GM19324 (cell line): ENCODE data around the gene MTG1.
"Not testable (repeated sequence)": the region's sequence is repeated elsewhere in the genome, so short reads cannot be mapped to it uniquely, and the experiment has no call there.

Experiments used
- ATAC-seq: cut with Tn5 transposase; IDR thresholded peaks from one replicate; pipeline ENCODE4 v1.9.1; 2021; ENCODE audit warnings: mild to moderate bottlenecking, moderate library complexity; ENCODE audit not compliant: unreplicated experiment, low FRiP score

The MTG1 gene

DNA sequence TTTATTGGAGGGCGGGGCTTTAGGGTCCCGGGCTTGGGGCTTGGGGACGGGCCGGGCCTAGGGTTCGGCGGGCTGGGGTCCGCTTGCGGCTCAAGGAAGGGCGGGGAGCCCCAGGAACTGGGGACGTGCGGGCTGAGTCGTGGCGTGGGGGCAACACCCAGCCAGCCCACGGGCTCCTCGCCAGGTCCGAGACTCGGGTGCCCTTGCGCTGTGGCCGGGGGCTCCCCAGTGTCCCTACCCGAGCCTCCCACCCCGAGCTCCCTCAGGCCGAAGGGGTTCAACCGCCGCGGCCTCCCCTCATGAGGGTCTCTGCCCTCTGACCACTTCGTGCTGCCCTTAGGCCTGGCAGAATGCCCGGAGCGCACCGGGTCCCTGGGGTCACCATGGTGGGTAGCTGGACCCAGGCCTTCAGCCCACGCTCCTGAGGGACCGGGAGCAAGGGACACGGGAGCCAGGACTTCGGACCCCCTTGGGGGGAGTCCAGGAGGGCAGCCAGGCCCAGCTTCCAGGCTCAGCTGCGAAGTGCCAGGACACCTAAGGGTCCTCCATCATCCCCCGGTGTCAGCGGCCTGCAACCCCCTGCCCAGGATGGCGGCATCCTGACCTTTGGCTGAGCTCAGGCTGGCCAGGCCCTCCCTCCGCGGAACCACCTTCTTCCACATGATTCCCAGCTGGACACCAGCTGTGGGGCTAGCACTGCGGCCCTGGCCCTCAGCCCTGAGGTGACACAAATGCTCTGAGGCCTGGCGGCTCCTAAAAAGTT lies 35.6 kb upstream of the MTG1 start:
- ATAC-seq: no peak

DNA sequence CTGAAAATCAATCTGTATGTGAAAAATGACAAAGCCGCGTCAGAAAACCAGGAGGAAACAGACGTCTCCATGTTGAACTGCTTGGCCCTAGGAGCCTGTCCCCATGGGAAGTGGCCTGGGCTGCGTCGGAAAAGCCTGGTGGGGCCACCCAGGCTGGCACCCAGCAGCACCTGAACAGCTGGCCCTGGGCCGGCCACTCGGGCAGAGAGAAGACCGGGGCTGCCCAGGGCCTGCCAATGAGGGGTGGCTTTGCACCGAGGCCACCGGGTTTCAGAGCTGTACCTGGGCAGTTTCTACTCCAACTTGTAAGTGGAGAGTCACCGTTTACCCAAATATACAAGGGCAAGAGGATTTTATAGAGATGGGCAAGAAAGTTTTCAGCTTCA lies 35.0 kb upstream of the MTG1 start:
- no peak for ATAC-seq

DNA sequence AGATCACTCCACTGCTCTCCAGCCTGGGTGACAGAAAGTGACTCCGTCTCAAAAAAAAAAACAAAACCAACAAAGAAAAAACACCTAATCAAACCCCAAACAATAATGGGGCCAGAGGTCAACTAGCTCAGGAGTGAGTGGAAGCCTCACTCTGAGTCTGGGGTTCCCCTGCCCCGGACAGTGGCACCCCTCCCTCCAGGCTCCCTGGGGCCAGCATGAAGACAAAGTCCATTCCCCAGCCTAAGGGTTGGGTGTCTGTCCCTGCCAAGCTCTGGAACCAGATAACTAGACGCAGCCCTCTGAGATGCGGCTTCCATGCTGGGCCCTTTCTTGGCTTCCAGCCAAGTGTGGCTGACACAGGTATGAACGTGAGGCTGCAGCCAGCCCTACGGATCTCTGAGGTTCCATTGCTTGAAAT lies 34.4 kb upstream of the MTG1 start:
- ATAC-seq: no peak

DNA sequence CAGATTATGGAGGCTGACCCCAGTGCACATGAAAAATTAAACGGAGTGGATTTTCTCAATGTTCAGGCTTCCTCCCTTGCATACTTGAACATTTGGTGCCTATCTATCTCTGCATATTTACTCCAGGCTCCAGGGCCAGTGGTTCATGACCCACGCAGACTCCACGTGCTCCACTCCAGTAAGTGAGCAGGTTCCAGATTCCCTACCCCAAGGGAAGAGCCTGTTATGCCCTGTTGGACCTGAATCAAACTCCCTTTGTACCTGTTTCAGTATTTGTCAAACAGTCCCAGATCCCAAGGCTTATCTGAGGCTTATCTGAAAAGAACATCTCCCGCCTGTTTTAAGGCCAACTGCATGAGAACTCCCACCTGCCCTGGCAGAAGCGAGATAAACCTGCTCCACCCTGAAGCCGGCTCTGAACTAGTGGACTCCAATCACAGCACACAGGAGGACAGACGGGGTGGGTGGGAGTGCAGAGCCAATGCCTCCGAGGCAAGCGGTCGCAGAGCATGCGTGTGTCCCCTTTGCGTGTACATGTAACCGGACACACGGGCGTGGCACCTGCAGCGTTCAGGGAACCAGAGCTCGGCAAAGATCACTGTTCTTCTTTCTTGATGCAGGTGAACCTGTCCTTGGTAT lies 33.9 kb upstream of the MTG1 start:
- no peak for ATAC-seq

DNA sequence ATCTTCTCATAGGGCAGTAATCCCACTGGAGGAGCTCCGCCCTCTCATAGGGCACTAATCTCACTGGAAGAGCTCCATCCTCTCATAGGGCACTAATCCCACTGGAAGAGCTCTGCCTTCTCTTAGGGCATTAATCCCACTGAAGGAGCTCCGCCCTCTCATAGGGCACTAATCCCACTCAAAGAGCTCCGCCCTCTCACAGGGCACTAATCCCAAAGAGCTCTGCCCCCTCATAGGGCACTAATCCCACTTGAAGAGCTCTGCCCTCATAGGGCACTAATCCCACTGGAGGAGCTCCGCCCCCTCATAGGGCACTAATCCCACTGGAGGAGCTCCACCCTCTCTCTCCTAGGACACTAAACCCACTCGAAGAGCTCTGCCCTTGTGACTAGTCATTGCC lies 32.7 kb upstream of the MTG1 start:
- ATAC-seq: no peak

DNA sequence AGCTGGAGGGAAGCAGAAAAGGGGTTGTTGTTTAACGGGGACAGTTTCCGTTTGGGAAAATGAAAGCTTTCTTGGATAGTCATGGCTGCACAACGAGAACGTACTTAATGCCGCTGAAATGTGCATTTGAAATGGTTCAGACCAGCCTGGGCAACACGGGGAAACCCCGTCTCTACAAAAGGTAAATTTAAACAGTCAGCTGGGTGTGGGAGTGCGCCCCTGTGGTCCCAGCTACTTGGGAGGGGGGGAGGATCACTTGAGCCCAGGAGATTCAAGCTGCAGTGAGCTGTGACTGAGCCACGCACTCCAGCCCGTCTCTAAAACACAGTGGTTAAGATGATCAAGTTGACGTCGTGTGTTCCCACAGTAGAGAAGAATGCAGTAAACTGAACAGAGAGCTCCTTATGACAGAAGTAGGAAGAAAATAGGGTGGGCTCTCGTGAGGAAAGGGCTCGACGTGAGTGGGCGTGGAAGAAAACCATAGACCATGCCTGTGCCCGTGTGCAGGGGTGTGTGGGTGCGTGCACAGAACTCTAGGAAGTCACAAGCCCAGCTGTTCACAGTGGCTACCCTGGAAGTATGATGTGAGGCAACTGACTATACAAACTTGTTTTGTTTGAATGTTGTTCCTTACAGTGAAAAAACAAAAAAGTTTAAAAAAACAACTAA lies 32.0 kb upstream of the MTG1 start:
- no peak for ATAC-seq

DNA sequence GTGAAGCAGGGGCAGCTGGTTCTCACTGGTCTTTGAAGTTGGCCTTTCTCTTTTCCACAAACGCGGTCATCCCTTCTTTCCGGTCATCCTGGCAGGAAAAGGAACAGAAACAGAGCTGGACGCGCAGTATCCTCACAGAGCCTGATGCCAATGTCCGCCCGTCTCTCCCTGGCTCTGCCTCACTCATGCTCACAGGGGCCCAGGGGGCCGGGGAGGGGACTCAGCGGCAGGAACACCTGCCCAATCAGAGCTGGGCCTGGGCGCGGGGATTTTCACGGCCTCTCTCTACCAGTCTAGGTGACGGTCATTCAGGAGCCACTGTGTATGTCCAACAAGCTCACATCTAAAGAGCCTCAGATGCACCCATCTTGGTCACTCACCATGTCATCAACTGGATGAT lies 31.1 kb upstream of the MTG1 start:
- no peak for ATAC-seq

DNA sequence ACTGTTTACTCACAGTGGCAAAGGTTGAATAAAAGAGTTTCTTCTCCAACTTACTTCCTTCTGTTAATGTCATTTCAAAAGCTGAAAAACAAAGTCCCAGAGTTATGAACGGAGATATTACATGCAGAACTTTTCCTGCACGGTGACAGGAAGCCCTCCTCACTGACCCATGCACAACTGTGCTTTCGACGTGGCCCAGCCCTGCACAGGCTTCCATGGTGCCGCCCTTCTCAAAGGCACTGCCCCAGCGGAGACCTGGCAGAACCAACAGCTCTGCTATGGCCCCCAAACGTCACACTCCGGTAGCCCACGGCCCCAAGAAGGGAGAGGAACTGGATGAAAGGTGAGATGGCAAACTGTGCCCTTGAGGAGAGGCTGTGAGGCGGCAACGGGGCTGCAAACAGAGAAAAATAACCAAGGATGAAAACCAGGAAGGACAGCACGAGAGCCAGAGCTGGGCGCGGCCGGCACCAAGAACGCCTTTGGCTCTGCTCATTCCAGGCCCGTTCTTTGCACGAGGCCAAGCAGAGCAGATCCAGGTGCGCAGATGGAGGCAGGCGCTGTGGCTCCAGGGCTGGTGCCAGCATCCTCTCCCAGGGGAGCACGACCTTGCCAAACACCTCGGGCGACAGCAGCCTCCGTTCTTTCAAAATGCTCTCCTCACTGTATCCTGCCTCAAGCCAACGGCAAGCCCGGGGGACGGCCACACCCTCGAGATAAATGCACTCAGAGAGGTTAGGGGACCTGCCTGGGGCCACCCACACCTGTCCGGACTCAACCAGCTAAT lies 29.1 kb upstream of the MTG1 start:
- no peak for ATAC-seq

DNA sequence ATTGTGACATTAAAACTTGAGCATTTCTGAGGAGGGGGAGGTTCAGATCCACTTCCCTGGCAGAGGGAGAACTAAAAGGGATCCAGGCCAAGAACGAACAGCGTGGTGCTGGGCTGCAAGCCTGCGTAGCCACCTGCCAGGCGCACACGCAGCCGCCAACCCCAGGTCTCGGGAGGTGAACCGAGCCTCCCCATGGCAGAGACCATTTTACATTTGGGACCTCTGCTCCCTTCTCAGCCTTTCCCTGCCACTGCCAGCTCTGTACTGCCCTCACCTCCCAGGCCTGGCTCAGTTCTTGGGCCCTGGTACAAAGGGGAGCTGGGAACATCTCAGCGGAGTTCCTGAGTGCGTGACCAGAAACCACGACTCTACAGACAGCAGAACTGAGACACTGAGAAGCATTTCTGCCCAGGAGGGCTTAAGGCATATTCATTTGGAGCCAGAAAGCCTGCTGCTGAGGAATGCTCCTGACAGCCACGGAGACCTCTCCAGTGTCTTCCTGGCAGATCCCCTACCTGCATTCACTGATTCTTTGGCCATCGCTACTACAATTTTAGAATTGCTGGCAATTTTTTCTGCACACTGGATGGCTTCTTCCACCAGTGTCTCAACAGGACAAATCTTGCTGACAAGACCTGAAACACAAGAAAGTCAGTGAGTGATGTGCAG lies 28.4 kb upstream of the MTG1 start:
- ATAC-seq: no peak

DNA sequence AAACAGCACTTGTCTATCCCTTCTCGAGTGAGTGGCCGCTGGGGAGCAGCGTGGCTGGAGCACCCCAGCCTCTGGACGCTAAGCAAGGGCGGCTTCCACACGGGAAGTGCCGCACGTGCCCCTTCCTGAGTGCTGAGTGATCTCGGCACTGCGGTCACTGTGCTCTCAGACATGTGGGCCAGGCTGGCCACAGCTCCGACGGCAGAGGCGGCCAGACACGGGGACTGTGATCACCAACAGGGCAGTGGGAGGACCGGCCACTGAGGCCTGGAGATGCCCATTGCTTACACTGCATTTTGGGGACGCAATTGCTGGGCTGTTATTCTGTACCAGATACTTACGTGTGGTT lies 27.9 kb upstream of the MTG1 start:
- ATAC-seq: no peak

DNA sequence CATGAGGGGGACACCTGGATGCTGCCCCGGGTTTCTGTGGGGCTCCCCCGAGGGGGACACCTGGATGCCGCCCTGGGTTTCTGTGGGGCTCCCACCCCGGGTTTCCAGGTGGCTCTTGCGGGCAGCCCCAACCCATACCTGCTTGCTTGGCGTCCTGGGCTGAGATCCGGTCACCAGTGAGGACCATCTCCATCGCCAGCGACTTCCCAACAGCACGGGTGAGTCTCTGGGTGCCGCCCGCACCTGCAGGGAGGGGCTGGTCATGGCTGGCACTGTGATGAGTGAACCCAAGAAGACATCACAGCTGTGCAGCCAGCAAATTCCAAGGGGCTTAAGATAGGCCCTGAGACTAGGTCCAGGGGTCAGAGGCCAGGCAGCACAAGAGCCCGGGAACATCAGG lies 27.2 kb upstream of the MTG1 start:
- no peak for ATAC-seq

DNA sequence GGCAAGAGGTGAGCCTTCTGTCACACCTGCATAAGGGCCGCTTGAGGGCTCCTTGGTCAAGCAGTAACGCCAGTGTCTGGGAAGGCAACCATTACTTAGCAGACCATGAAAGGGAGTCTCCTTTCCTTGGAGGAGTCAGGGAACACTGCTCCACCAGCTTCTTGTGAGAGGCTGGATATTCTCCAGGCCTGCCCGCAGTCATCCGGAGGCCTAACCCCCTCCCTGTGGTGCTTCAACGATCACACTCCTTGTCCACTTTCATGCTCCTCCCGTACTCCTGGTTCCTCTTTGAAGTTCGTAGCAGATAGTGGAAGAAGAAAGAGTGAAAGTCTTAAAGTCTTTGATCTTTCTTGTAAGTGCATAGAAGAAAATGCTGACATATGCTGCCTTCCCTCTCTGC lies 26.5 kb upstream of the MTG1 start:
- not testable (repeated sequence) for ATAC-seq

DNA sequence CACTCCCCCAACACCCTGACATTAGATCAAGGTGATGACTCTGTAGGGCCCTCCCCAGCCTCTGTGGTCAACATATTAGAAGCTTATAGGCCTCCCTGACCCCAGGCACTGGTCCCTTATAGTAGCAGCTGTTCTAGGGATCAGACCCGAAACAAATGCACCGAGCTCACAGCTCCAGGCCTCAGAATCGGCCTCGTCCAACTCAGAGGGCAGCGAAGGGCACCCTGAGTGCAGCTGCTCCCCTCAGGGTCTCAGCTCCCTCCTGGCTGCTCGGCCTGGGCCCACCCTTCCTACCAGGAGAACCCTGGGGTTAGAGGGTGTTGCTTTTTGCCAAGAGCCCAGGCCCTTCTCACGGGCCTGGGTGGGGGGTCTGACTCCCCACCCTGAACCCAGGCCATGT lies 25.8 kb upstream of the MTG1 start:
- ATAC-seq: no peak

DNA sequence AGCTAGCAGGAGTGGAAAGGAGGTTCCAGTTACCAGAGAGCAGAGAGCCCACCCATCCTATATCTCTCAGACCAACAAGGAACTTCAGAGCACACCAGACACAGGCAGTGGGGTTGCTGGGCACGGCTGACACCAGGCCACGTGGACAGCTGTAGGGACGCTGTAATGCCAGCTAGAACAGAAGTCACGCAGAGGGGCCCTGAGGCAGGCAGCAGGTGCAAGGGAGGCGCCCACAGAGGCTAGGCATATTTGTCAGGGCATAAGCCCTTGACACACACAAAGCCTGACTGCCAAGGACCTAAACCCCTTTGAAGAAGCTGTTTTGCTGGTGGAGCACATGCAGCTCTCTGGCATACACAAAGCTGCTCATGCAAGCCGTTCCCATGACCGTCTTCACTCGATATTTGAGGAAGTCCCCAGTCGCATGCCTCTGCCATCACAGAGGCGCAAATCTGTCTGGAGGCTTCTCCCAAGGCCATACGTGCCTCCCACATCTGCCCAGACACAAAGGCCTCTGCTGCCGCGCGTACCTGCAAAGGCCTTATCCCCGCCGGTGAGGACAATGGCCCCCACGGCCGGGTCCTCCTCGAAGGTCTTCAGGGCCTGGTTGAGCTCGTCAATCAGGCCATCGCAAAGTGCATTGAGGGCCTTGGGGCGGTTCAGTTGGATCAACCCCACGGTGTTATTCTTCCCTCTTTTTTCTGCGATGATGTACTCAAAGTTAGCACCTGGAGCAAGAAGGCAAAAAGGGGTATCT lies 23.7 kb upstream of the MTG1 start:
- ATAC-seq: no peak

DNA sequence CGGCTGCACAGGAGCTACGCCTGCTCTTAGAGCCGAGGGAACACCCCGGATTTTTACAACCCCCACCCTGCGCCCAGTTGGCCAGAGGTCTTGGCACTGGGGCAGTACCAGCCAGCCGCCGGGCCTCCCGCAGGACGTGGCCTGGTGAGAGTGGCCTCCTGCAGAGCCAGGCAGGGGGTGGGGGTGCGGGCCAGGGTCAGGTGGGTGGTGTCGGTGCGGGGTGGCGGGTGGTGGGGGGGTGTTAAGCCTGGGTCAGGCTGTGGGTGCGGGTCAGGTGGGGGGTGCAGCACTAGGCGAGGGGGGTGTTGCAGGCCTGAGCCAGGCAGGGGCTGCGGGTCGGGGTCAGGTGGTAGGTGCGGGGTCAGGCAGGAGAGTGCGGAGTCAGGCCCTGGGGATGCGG lies 21.4 kb upstream of the MTG1 start:
- no peak for ATAC-seq

DNA sequence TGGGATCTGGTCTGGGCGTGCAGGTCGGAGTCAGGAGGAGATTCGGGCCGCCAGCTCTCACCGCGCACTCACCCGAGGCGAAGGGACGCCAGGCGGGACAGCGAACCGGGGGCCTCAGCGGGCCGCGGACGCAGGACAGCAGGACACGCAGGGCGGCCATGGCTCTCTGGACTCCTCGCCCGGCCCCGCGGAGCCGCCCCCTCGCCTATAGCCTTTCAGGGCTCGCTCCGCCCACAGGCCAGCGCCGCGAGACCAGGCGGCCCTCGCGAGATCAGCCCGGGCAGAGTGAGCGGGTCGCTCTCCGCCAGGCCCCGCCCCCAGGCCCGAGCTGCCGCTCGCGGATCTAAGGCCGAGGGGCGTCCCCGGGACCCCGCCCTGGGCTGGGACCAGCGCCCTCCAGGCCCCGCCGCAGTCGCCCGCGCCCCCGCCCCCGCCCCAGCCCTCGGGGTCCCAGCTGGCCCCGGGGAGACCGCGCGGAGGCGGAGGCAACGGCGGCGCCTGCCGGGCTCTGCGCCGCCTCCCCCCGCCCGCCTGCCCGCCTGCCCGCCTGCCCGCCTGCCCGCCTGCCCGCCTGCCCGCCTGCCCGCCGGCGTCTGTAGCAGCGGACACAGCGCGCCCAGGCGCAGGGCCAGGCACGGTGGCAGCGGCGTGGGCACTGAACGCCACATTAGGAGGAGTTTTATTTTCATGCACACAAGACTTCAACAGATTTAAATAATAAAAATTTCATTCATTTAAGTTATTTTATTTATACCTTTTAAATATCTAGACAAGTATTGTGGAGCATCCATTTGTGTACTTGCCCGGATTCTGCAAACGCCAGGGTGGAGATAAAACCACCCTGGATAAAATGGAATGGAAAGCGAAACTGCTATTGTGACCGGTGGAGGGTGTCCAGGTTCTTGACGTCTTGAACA lies 20.5 kb upstream of the MTG1 start, which contains the start of gene ECHS1:
Gene ECHS1 (minus strand): TSS at position 181 of the 917 bp plus-strand sequence. CDS start 21 bp downstream, at position 160.
- peak; percentile 95 for ATAC-seq

DNA sequence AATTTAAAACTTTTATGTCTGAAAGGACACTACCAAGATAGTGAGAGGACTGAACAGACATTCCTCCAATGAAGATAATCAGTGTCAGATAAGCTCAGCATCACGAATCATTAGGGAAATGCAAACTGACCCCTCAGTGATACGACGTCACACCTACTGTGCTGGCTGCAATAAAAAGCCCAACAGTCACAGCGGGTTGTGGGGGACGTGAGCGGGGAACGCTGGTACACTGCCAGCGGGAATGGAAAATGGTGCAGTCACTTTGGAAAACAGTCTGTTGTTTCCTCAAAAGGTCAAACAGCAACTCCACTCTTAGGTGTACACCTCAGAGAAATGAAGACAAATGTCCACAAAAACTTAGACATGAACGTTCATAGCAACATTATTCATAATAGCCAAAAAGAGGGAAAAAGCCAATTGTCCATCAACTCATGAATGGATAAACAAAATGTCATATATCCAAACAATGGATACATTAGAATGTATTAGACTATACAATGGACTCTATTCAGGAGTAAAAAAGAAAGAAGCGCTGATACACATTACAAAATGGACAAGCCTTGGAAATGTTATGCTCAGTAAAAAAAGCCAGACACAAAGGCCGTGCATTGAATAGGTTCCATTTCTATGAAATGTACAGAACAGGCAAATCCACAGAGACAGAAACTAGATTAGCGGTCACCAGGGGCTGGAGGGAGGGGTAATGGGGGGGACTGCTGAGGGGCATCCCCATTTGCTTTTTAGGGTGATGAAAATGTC lies 18.4 kb upstream of the MTG1 start:
- ATAC-seq: no peak

DNA sequence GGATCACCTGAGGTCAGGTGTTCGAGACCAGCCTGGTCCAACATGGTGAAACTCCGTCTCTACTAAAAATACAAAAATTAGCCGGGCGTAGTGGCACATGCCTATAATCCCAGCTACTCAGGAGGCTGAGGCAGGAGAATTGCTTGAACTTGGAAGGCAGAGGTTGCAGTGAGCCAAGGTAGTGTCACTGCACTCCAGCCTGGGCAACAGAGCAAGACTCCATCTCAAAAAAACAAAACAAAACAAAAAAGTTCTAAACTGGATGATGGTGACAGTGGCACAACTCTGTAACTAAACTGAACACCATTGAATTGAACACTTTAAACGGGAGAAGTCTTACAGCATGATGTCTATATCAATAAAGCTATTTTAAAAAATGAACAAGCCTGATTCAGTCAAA lies 17.8 kb upstream of the MTG1 start:
- not testable (repeated sequence) for ATAC-seq
